CD4-positive, alpha-beta T cell treated with Interleukin-4 for 4 hours (primary cell): ENCODE results near the gene ATP1A4.
"Not testable (repeated sequence)": the region's sequence is repeated elsewhere in the genome, so short reads cannot be mapped to it uniquely, and the experiment has no call there.

Source experiments
- DNase-seq: peaks from one replicate; pipeline ENCODE4 v3.0.0-alpha.2; 2020

Gene ATP1A4

GRCh38 chr1:160124705-160125478 is 26.5 kb upstream of the ATP1A4 start:
- no peak for DNase-seq

GRCh38 chr1:160125746-160126145 is 25.7 kb upstream of the ATP1A4 start:
- no peak for DNase-seq

GRCh38 chr1:160126342-160126741 is 25.1 kb upstream of the ATP1A4 start:
- DNase-seq, result not testable (repeated sequence)

GRCh38 chr1:160127381-160127780 is 24.0 kb upstream of the ATP1A4 start:
- DNase-seq, result no peak

- DNase-seq, result no peak
These were observed 23.4 kb upstream of the ATP1A4 start for GRCh38 chr1:160127865-160128523.

- DNase-seq, result no peak
These were observed 22.8 kb upstream of the ATP1A4 start for GRCh38 chr1:160128636-160129035.

- no peak for DNase-seq
These were observed 22.4 kb upstream of the ATP1A4 start for GRCh38 chr1:160129046-160129445.

GRCh38 chr1:160129558-160129957 is 21.8 kb upstream of the ATP1A4 start:
- no peak for DNase-seq

- DNase-seq, result no peak
These were observed 21.4 kb upstream of the ATP1A4 start for GRCh38 chr1:160129966-160130365.

GRCh38 chr1:160130486-160130885 is 20.9 kb upstream of the ATP1A4 start:
- no peak for DNase-seq

- no peak for DNase-seq
These were observed 20.5 kb upstream of the ATP1A4 start for GRCh38 chr1:160130939-160131338.

- DNase-seq, result no peak
These were observed 19.4 kb upstream of the ATP1A4 start for GRCh38 chr1:160131803-160132565.

GRCh38 chr1:160133990-160134770 is 17.2 kb upstream of the ATP1A4 start:
- DNase-seq, result no peak

- no peak for DNase-seq
These were observed 16.4 kb upstream of the ATP1A4 start for GRCh38 chr1:160134791-160135572.

GRCh38 chr1:160136121-160136925 is 15.1 kb upstream of the ATP1A4 start:
- DNase-seq, result no peak

- no peak for DNase-seq
These were observed 14.5 kb upstream of the ATP1A4 start for GRCh38 chr1:160136926-160137200.

- no peak for DNase-seq
These were observed 14.1 kb upstream of the ATP1A4 start for GRCh38 chr1:160137216-160137862.

GRCh38 chr1:160139840-160140239 is 11.6 kb upstream of the ATP1A4 start:
- no peak for DNase-seq

- DNase-seq, result no peak
These were observed 7.7 kb upstream of the ATP1A4 start for GRCh38 chr1:160143695-160144094.

GRCh38 chr1:160144921-160145320 is 6.5 kb upstream of the ATP1A4 start:
- no peak for DNase-seq

GRCh38 chr1:160146107-160146506 is 5.3 kb upstream of the ATP1A4 start:
- no peak for DNase-seq
